Measurements from ENCODE around the gene RGS7BP. TPM values are rescaled to one million over a fixed set of nuclear protein-coding genes. Genes with fewer than 3 reads are reported as not detected.

Gene RGS7BP
- polyA plus RNA-seq, 3 donors = 0.20 to 0.79 (median 0.67) TPM

Other genes with a start within 250 kb of the RGS7BP start
- gene SHISAL2B, start 184.5 kb downstream of the RGS7BP start, polyA plus RNA-seq = 1 to 10 TPM in 2 of 3 donors, under 1 TPM in 1; 0.27 to 7.0 (median 1.6) TPM